NCI-H446 (cell line): Measurements from ENCODE around the gene PDZK1.
"Not testable (repeated sequence)": the region's sequence is repeated elsewhere in the genome, so short reads cannot be mapped to it uniquely, and the experiment has no call there.

ENCODE experiments used
- DNase-seq, 2 experiments: peaks; one replicate each; lab custom pipeline; 2025; lab: John Stamatoyannopoulos, UW

PDZK1 gene

GRCh38 chr1:145656245-145656943 is 50.8 kb downstream of the PDZK1 start:
- DNase-seq: not testable (repeated sequence)

- DNase-seq: not testable (repeated sequence)
These were observed 63.2 kb downstream of the PDZK1 start for GRCh38 chr1:145643990-145644389.

GRCh38 chr1:145641886-145642285 is 65.3 kb downstream of the PDZK1 start:
- DNase-seq: not testable (repeated sequence)

GRCh38 chr1:145636237-145636636 is 70.9 kb downstream of the PDZK1 start:
- DNase-seq: not testable (repeated sequence)

GRCh38 chr1:145622177-145622576 is 85.0 kb downstream of the PDZK1 start:
- not testable (repeated sequence) for DNase-seq
